Measurements from ENCODE around the gene RNF182. TPM values are rescaled to one million over a fixed set of nuclear protein-coding genes. Genes with fewer than 3 reads are reported as not detected.
"Not testable (repeated sequence)": the region's sequence is repeated elsewhere in the genome, so short reads cannot be mapped to it uniquely, and the experiment has no call there.

RNF182 gene
- total RNA-seq (ENCODE audit: low replicate concordance) = 0.74 and 2.9 TPM in 2 replicates

DNA sequence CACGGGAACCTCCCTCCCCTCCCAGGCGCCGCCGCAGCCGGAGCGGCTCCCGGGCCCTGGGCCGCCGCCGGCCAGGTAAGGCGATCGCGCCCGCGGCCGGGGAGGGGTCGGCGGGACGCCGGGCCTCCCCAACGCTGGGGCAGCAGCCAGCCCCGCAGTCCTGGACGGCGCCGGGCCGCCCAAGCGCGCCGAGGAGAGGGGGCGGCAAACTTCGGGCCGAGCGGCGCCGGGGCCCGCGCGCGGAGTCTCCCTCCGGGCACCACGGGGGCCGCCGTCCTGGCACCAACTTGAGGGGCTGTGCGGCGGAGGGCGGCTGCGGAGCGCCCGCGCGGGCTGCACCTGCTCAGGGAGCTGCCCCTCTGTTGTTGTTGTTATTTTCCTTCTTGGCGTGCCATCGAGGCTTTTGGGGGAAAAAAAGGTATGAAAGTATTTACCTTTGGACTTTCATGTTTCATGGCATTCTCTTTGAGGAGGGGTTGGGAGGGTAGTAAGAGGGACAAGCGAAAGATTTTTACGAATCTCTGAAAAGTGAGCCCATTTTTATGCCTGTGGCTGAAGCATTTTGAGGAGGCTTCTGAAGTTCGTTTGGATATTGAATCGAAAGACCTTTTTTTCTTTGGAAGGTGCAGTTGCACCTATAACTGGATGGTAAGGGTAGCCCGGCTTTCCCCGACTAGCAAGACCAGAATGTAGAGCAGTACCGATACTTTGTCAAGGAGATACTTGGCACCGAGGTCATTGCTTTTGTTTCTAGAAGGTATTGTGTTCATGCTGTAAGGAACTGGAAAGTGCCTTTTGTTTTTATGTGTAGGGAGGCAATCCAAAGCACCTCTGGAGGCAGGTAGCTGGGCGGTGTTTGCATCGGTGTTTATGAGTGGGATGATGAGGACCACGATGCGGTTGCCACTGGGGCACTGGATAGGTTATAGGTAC is at the start of gene RNF182:
TSS of gene RNF182 (plus strand) at position 4 of the 933 bp plus-strand sequence. CDS start 52,168 bp downstream, outside the sequence.
- no peak for TF ChIP-seq CTCF (IDR thresholded peaks at IDR 0.05; ENCODE audit: insufficient read depth, low read length)
- DNase-seq (ENCODE audit: low read depth) = no peak

GRCh38 chr6:13877051-13877450 is 47.7 kb upstream of the RNF182 start:
- TF ChIP-seq CTCF (IDR thresholded peaks at IDR 0.05; ENCODE audit: insufficient read depth, low read length) = no peak
- DNase-seq (ENCODE audit: low read depth) = peak; percentile 16
- no peak overlapping the region for H3K4me3 ChIP-seq (ENCODE audit: low read depth, low read length)

More for the DNA sequence above, at the start of gene RNF182:
- H3K4me3 ChIP-seq (ENCODE audit: low read depth, low read length) = peak within 1 kb of the TSS; percentile 54

GRCh38 chr6:13880061-13880663 is 44.6 kb upstream of the RNF182 start:
- DNase-seq (ENCODE audit: low read depth); H3K4me3 ChIP-seq (ENCODE audit: low read depth, low read length): not testable (repeated sequence)

DNA sequence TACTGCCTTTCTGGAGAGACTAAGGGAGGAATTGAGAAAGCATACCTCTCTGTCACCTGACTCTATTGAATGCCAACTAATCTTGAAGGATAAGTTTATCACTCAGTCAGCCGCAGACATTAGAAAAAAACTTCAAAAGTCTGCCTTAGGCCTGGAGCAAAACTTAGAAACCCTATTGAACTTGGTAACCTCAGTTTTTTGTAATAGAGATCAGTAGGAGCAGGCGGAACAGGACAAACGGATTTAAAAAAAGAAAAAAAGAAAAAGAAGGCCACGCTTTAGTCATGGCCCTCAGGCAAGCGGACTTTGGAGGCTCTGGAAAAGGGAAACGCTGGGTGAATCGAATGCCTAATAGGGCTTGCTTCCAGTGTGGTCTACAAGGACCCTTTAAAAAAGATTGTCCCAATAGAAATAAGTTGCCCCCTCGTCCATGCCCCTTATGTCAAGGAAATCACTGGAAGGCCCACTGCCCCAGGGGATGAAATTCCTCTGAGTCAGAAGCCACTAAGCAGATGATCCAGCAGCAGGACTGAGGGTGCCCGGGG is 43.1 kb upstream of the RNF182 start:
- no peak overlapping the region for H3K4me3 ChIP-seq (ENCODE audit: low read depth, low read length)
- DNase-seq (ENCODE audit: low read depth) = no peak
- no peak for TF ChIP-seq CTCF (IDR thresholded peaks at IDR 0.05; ENCODE audit: insufficient read depth, low read length)

- no peak for TF ChIP-seq CTCF (IDR thresholded peaks at IDR 0.05; ENCODE audit: insufficient read depth, low read length)
- no peak for DNase-seq (ENCODE audit: low read depth)
- H3K4me3 ChIP-seq (ENCODE audit: low read depth, low read length) = no peak overlapping the region
Observed at GRCh38 chr6:13883966-13884365, 40.8 kb upstream of the RNF182 start.

GRCh38 chr6:13884397-13884796 is 40.4 kb upstream of the RNF182 start:
- no peak for TF ChIP-seq CTCF (IDR thresholded peaks at IDR 0.05; ENCODE audit: insufficient read depth, low read length)
- no peak overlapping the region for H3K4me3 ChIP-seq (ENCODE audit: low read depth, low read length)
- DNase-seq (ENCODE audit: low read depth) = no peak

GRCh38 chr6:13885601-13886000 is 39.2 kb upstream of the RNF182 start:
- DNase-seq (ENCODE audit: low read depth) = no peak
- TF ChIP-seq CTCF (IDR thresholded peaks at IDR 0.05; ENCODE audit: insufficient read depth, low read length) = no peak
- no peak overlapping the region for H3K4me3 ChIP-seq (ENCODE audit: low read depth, low read length)

All from fibroblast of the aortic adventitia (primary cell).